IMR-90 (cell line): Measurements from ENCODE around the gene SMIM29. TPM values are rescaled to one million over a fixed set of nuclear protein-coding genes. Genes with fewer than 3 reads are reported as not detected.

Experiments
- ATAC-seq: fragments of 200-7000 bp; cut with Tn5 transposase; 2 replicates; pipeline ENCODE4 v1.9.1; 2020; ENCODE audit warnings: low read depth, mild to moderate bottlenecking, moderate library complexity
- BruUV-seq: library from RNA; stranded (reverse); fragments of 400-500 nt; replicated peaks from 2 replicates; lab custom pipeline; 2021; lab: Mats Ljungman, UMichigan
- CTCF ChIA-PET: fragments of 300-600 bp; formaldehyde crosslinking; extraction: SDS; loops from one replicate; lab custom pipeline; 2021; ENCODE audit warnings: antibody characterized with exemption; lab: Yijun Ruan, JAX
- POLR2A ChIA-PET: fragments of 300-600 bp; sonication (Branson Sonifier 250); formaldehyde crosslinking; loops from one replicate; lab custom pipeline; 2022; ENCODE audit warnings: antibody characterized with exemption; ENCODE audit not compliant: unreplicated experiment; lab: Charles Lee
- DNase-seq: peaks from one replicate; pipeline ENCODE4 v3.0.0; 2013
- H2AFZ ChIP-seq: replicated peaks from 2 replicates; pipeline ENCODE3; 2013; ENCODE audit warnings: low read length, mild to moderate bottlenecking; ENCODE audit not compliant: poor library complexity
- H2AK5ac ChIP-seq: 2 replicates; pipeline ENCODE4 v1.6.1; 2013; ENCODE audit warnings: low read depth, low read length, inconsistent platforms
- H2AK9ac ChIP-seq: replicated peaks from 2 replicates; pipeline ENCODE3; 2013; ENCODE audit warnings: mild to moderate bottlenecking, low read depth, low read length, moderate library complexity; ENCODE audit not compliant: poor library complexity
- H2BK120ac ChIP-seq: 2 replicates; pipeline ENCODE4 v1.6.1; 2013; ENCODE audit warnings: low read depth, low read length, inconsistent platforms
- H2BK15ac ChIP-seq: 3 replicates; pipeline ENCODE4 v1.6.1; 2013; ENCODE audit warnings: low read depth, low read length, inconsistent platforms
- H2BK20ac ChIP-seq: 2 replicates; pipeline ENCODE4 v1.6.1; 2013; ENCODE audit warnings: low read depth, mild to moderate bottlenecking, inconsistent platforms, low read length, moderate library complexity
- H2BK5ac ChIP-seq: 2 replicates; pipeline ENCODE4 v1.6.1; 2013; ENCODE audit warnings: mild to moderate bottlenecking, low read depth, low read length, inconsistent platforms; ENCODE audit not compliant: poor library complexity, severe bottlenecking
- H3K14ac ChIP-seq: replicated peaks from 2 replicates; pipeline ENCODE4 v1.6.1; 2013; ENCODE audit warnings: low read depth, low read length, inconsistent platforms
- H3K18ac ChIP-seq: 2 replicates; pipeline ENCODE4 v1.6.1; 2013; ENCODE audit warnings: low read depth, low read length, control low read depth
- H3K23ac ChIP-seq: 2 replicates; pipeline ENCODE4 v1.6.1; 2013; ENCODE audit warnings: low read depth, low read length, inconsistent platforms
- H3K27ac ChIP-seq: 2 replicates; pipeline ENCODE4 v1.5.1; 2013; ENCODE audit warnings: mild to moderate bottlenecking, control low read depth, low read length; ENCODE audit not compliant: insufficient read depth
- H3K27me3 ChIP-seq: 2 replicates; pipeline ENCODE4 v1.6.1; 2013; ENCODE audit warnings: low read length; ENCODE audit not compliant: control insufficient read depth, insufficient read depth
- H3K36me3 ChIP-seq: 2 replicates; pipeline ENCODE4 v1.6.1; 2013; ENCODE audit warnings: low read length, mixed read lengths; ENCODE audit not compliant: control insufficient read depth, insufficient read depth
- H3K4ac ChIP-seq: 2 replicates; pipeline ENCODE4 v1.6.1; 2013; ENCODE audit warnings: low read depth, low read length, inconsistent platforms
- H3K4me1 ChIP-seq: 2 replicates; pipeline ENCODE4 v1.6.1; 2013; ENCODE audit warnings: low read length, mixed read lengths; ENCODE audit not compliant: control insufficient read depth, insufficient read depth
- H3K4me2 ChIP-seq: 2 replicates; pipeline ENCODE4 v1.6.1; 2013; ENCODE audit warnings: low read depth, mild to moderate bottlenecking, control low read depth, low read length, moderate library complexity
- H3K4me3 ChIP-seq: 2 replicates; pipeline ENCODE4 v1.5.1; 2013; ENCODE audit warnings: low read depth, mild to moderate bottlenecking, control low read depth, low read length, moderate library complexity; ENCODE audit not compliant: insufficient read depth
- H3K56ac ChIP-seq: 2 replicates; pipeline ENCODE4 v1.6.1; 2013; ENCODE audit warnings: low read length, inconsistent platforms; ENCODE audit not compliant: insufficient read depth; ENCODE audit errors: extremely low read depth
- H3K79me1 ChIP-seq, 2 experiments: 2 replicates each; pipeline ENCODE4 v1.6.1; 2013; ENCODE audit warnings: low read length in 2 of 2, inconsistent platforms in 1 of 2, low read depth in 1 of 2
- H3K9ac ChIP-seq: 2 replicates; pipeline ENCODE4 v1.6.1; 2013; ENCODE audit warnings: low read depth, low read length, control low read depth
- H3K9me1 ChIP-seq: 2 replicates; pipeline ENCODE4 v1.6.1; 2013; ENCODE audit warnings: low read length, inconsistent platforms; ENCODE audit not compliant: insufficient read depth
- H3K9me3 ChIP-seq: 2 replicates; pipeline ENCODE4 v1.6.1; 2013; ENCODE audit warnings: low read length; ENCODE audit not compliant: control insufficient read depth, insufficient read depth
- H4K20me1 ChIP-seq: 2 replicates; pipeline ENCODE4 v1.6.1; 2013; ENCODE audit warnings: low read length, inconsistent platforms; ENCODE audit not compliant: insufficient read depth
- H4K5ac ChIP-seq: 2 replicates; pipeline ENCODE4 v1.6.1; 2013; ENCODE audit warnings: mild to moderate bottlenecking, low read depth, low read length, control low read depth
- H4K8ac ChIP-seq, 2 experiments: 2 replicates each; pipeline ENCODE4 v1.6.1; 2013; ENCODE audit warnings: low read depth in 2 of 2, low read length in 2 of 2, control low read depth in 1 of 2, inconsistent platforms in 1 of 2
- H4K91ac ChIP-seq: 2 replicates; pipeline ENCODE4 v1.6.1; 2013; ENCODE audit warnings: low read depth, low read length, inconsistent platforms; ENCODE audit not compliant: insufficient read depth
- CHD1 ChIP-seq: IDR thresholded peaks from 2 replicates; pipeline ENCODE4 v1.6.1; 2012; ENCODE audit warnings: low read depth, low read length, improper control_type of control experiment
- CTCF ChIP-seq: conservative IDR thresholded peaks from 2 replicates; pipeline ENCODE4 v1.5.1; 2012; ENCODE audit warnings: mild to moderate bottlenecking, low read depth, low read length, improper control_type of control experiment
- ELK1 ChIP-seq: fragments of 150-350 bp; IDR thresholded peaks from 2 replicates; pipeline ENCODE4 v1.6.1; 2016; ENCODE audit warnings: low read depth, mild to moderate bottlenecking, low read length, moderate library complexity, borderline replicate concordance
- FOS ChIP-seq: fragments of 150-350 bp; IDR thresholded peaks from 2 replicates; pipeline ENCODE4 v1.6.1; 2016; ENCODE audit warnings: low read depth, low read length
- MAZ ChIP-seq: IDR thresholded peaks from 2 replicates; pipeline ENCODE4 v1.6.1; 2012; ENCODE audit warnings: low read depth, mild to moderate bottlenecking, low read length, improper control_type of control experiment, moderate library complexity, borderline replicate concordance
- NFE2L2 ChIP-seq: fragments of 150-350 bp; IDR thresholded peaks from 2 replicates; pipeline ENCODE4 v1.6.1; 2016; ENCODE audit warnings: low read depth, mild to moderate bottlenecking, low read length
- POLR2A ChIP-seq: IDR thresholded peaks from 2 replicates; pipeline ENCODE4 v1.6.1; 2012; ENCODE audit warnings: mild to moderate bottlenecking, low read depth, low read length
- RAD21 ChIP-seq: IDR thresholded peaks from 2 replicates; pipeline ENCODE4 v1.6.1; 2012; ENCODE audit warnings: low read length, improper control_type of control experiment
- RFX5 ChIP-seq: IDR thresholded peaks from 2 replicates; pipeline ENCODE4 v1.8.0; 2012; ENCODE audit warnings: low read depth, mild to moderate bottlenecking, low read length, moderate library complexity
- WGBS, 2 experiments: methylation state at CpG; one replicate each; pipeline versions ENCODE4 v1.1.5 to v1.1.7; 2013; ENCODE audit warnings: missing lambda C conversion rate in 2 of 2; ENCODE audit not compliant: insufficient read length in 1 of 2; ENCODE audit errors: extremely low coverage in 2 of 2; 5-methylcytosine and 5-hydroxymethylcytosine counted together
- dilution Hi-C: fragments of 300-500 bp; cut with HindIII; formaldehyde crosslinking; loops from one replicate; pipeline ENCODE4 v1.14.3; 2018; ENCODE audit warnings: low sequenced_read_pairs; ENCODE audit not compliant: unreplicated experiment
- in situ Hi-C: fragments of 300-500 bp; cut with MboI; formaldehyde crosslinking; loops from 3 replicates; pipeline ENCODE4 v1.14.3; 2019; ENCODE audit warnings: low sequenced_read_pairs, inconsistent platforms, mixed read lengths
- intact Hi-C: fragments of 100-400 bp; cut with micrococcal nuclease; formaldehyde crosslinking; loops from 2 replicates; pipeline ENCODE4 v1.10.0; 2022
- polyA plus RNA-seq, 3 experiments: library from polyadenylated mRNA; depleted of rRNA; stranded (reverse); fragments of >200 nt; gene quantifications; 2 replicates each; pipeline ENCODE4 v1.2.3, GENCODE V29; 2012; ENCODE audit warnings: low replicate concordance in 1 of 3
- total RNA-seq: library from RNA; depleted of rRNA; stranded (reverse); fragments of >200 nt; gene quantifications from 2 replicates; pipeline ENCODE4 v1.2.3, GENCODE V29; 2012
- TF ChIP-seq, protein P1 (sequence below): fragments of 150-350 bp; IDR thresholded peaks from 2 replicates; pipeline ENCODE4 v1.6.1; 2017; ENCODE audit warnings: mild to moderate bottlenecking, antibody characterized with exemption, low read length, low read depth

Gene SMIM29
- total and polyA plus RNA-seq, 2 of the 4 experiments (the other 2 are of a cell fraction) = 8.4 to 28.9 TPM

DNA sequence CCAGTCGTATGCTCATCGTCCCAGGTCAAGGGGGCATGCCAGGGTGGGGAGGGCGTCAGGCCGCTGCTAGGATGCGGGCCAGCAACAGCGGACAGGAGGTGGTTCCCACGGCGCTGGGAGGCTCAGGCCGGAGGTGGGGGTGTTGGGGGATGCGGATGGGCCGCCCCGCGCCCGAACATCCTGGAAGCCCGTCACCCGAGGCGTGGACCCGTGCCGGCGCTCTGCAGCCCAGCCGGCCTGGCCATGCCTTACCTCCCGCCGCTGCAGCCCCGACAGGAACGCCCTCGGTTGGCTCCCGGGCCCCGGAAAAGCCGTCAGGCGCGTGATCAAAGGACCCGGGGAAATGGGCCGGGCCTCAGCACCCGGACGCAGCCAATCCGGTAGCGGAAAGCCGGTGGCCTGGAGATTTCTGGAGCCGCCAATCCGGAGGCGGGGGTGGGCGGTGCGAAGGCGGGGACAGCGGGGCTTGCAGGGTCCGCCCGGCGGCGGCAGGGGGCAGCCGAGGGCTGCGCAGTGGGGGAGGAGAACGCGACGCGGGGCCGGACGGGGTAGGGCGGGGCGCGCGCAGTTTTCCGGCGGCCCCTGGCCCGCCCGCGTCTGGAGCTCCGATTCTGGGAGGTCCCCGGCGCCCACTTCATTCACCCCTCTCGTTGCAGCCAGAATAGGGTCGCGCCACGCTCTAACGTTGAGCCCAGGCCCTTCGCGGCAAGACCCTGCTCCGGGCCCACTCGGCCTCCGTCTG is at the start of gene SMIM29 (continued):
- TF ChIP-seq ELK1 = no peak
- peak; percentile 82 for TF ChIP-seq RAD21
- TF ChIP-seq RFX5 = no peak
- TF ChIP-seq POLR2A = peak; percentile 74
- TF ChIP-seq NFE2L2 = no peak

DNA sequence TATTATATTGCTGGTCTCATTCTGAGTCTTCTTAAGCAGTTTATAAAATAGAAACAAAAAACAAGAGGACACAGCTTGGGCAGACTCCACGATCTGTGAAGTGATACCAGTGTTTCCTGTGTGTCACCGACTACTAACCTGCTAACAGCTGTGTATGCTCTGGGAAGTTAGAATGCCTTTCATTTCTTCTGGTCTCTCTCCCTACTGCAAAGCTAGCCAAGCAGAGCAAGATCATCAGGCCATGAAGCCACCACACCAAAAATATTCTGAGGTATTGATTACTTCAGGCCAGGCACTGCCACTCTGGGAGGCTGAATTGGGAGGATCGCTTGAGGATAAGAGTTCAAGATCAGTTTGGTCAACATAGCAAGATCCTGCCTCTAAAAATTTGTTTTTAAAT is 46.9 kb upstream of the SMIM29 start:
- ChIA-PET POLR2A (no interaction called here), CTCF (interaction anchor here (1.0 kb wide), 1 partner anchor 15 kb away, joined by 3 read pairs; no protein-coding TSS in a partner anchor)
- no peak overlapping the region for H2BK20ac ChIP-seq
- no peaks in the 10 kb centered on the region for H3K9me3 ChIP-seq
- H3K18ac ChIP-seq = no peak overlapping the region
- H3K27ac ChIP-seq = no peak overlapping the region
- no peak overlapping the region for H3K56ac ChIP-seq
- intact Hi-C loops = no loop called here
- H2BK15ac ChIP-seq = no peak overlapping the region
- BruUV-seq = no TSS peak
- H2AK5ac ChIP-seq = no peak overlapping the region
- dilution Hi-C loops = no loop called here
- no peak overlapping the region for H2AFZ ChIP-seq
- H3K79me1 ChIP-seq = peaks cover 6 to 29% of the 10 kb centered on the region in 2 experiments; a peak in 3 of 4 replicates
- H3K4me2 ChIP-seq = no peak overlapping the region
- H2AK9ac ChIP-seq = no peak overlapping the region
- H3K23ac ChIP-seq = no peak overlapping the region
- no peak overlapping the region for H3K9ac ChIP-seq
- no peak overlapping the region for H4K91ac ChIP-seq
- H3K4me3 ChIP-seq = no peak overlapping the region
- H3K4me1 ChIP-seq = peaks cover 2% of the 10 kb centered on the region; the same call in 1 of the 2 replicates
- H2BK120ac ChIP-seq = no peak overlapping the region
- H4K20me1 ChIP-seq = peaks cover 19% of the 10 kb centered on the region
- no peaks in the 10 kb centered on the region for H3K27me3 ChIP-seq
- no peak overlapping the region for H3K4ac ChIP-seq
- WGBS, 2 experiments = no CpG with 5 or more reads among the region's 3 CpGs
- no peak overlapping the region for H4K8ac ChIP-seq
- H4K5ac ChIP-seq = no peak overlapping the region
- H3K9me1 ChIP-seq = peaks cover 8% of the 10 kb centered on the region; the same call in 1 of the 2 replicates
- in situ Hi-C loops = no loop called here
- ATAC-seq (peak; percentile 48), DNase-seq (peak; percentile 69)
- H3K36me3 ChIP-seq = peaks cover 16% of the 10 kb centered on the region
- no peak overlapping the region for H2BK5ac ChIP-seq
- 0 out of 2 replicates have a peak overlapping the region, but pooled peaks have one; percentile 8 for H3K14ac ChIP-seq
- no peak for TF ChIP-seq FOS
- no peak for TF ChIP-seq CTCF
- TF ChIP-seq CHD1 = no peak
- TF ChIP-seq, protein P1, sequence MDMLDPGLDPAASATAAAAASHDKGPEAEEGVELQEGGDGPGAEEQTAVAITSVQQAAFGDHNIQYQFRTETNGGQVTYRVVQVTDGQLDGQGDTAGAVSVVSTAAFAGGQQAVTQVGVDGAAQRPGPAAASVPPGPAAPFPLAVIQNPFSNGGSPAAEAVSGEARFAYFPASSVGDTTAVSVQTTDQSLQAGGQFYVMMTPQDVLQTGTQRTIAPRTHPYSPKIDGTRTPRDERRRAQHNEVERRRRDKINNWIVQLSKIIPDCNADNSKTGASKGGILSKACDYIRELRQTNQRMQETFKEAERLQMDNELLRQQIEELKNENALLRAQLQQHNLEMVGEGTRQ = no peak
- no peak for TF ChIP-seq POLR2A
- no peak for TF ChIP-seq ELK1
- no peak for TF ChIP-seq MAZ
- no peak for TF ChIP-seq NFE2L2
